Fibroblast of mammary gland (primary cell): ENCODE measurements around the gene KDM7A.
A peak's percentile ranks its signal among the peaks of the same experiment; 100 is the strongest.

Experiments
- DNase-seq: peaks from one replicate; pipeline ENCODE4 v3.0.0-alpha.2; 2010; ENCODE audit warnings: low read depth
- H3K4me3 ChIP-seq: 2 replicates; pipeline ENCODE4 v1.5.1; 2011; ENCODE audit warnings: low read depth, mild to moderate bottlenecking, low read length, moderate library complexity; ENCODE audit not compliant: control insufficient read depth
- TF ChIP-seq, protein P1 (sequence below): conservative IDR thresholded peaks from 2 replicates; pipeline ENCODE4 v1.5.1; 2011; ENCODE audit warnings: low read depth, low read length, inconsistent platforms; ENCODE audit not compliant: control insufficient read depth, insufficient read depth

The KDM7A gene

GRCh38 chr7:140218656-140219055 lies 41.9 kb upstream of the KDM7A start:
- TF ChIP-seq, protein P1, sequence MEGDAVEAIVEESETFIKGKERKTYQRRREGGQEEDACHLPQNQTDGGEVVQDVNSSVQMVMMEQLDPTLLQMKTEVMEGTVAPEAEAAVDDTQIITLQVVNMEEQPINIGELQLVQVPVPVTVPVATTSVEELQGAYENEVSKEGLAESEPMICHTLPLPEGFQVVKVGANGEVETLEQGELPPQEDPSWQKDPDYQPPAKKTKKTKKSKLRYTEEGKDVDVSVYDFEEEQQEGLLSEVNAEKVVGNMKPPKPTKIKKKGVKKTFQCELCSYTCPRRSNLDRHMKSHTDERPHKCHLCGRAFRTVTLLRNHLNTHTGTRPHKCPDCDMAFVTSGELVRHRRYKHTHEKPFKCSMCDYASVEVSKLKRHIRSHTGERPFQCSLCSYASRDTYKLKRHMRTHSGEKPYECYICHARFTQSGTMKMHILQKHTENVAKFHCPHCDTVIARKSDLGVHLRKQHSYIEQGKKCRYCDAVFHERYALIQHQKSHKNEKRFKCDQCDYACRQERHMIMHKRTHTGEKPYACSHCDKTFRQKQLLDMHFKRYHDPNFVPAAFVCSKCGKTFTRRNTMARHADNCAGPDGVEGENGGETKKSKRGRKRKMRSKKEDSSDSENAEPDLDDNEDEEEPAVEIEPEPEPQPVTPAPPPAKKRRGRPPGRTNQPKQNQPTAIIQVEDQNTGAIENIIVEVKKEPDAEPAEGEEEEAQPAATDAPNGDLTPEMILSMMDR, result no peak
- H3K4me3 ChIP-seq, result no peak overlapping the region
- no peak for DNase-seq

DNA sequence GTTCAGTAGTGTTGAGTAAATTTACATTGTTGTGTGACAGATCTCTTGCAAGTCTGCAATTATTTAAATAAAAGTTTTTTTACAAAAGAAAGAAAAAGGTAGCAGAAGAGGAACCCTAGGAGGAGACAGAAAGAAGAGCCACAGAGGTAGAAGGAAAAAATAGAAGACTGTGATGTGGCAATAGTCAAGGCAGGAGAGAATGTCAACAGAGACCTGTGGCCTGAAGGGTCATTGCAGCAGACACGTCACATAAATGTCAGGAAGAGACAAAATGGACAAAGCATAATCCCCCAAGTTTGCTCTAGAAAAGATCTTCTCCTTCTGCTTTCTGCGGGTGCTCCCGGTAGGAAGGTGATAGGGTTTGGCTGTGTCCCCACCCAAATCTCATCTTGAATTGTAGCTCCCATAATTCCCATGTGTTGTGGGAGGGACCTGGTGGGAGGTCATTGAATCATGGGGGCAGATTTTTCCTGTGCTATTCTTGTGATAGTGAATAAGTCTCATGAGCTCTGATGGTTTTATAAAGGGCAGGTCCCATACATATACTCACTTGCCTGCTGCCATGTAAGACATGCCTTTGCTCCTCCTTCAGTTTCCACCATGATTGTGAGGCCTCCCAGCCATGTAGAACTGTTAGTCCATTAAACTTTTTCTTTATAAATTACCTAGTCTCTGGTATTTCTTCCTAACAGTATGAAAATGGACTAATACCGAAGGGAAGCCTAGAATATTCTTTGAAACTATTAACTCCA lies 41.1 kb upstream of the KDM7A start:
- DNase-seq, result no peak
- no peak overlapping the region for H3K4me3 ChIP-seq
- TF ChIP-seq, protein P1, result no peak

- DNase-seq, result no peak
- no peak overlapping the region for H3K4me3 ChIP-seq
- TF ChIP-seq, protein P1, result no peak
Observed at GRCh38 chr7:140215281-140215680, 38.5 kb upstream of the KDM7A start.

GRCh38 chr7:140214075-140214684 lies 37.4 kb upstream of the KDM7A start:
- H3K4me3 ChIP-seq, result no peak overlapping the region
- DNase-seq, result peak; percentile 93
- TF ChIP-seq, protein P1, result no peak

- TF ChIP-seq, protein P1, result no peak
- no peak overlapping the region for H3K4me3 ChIP-seq
- DNase-seq, result peak; percentile 84
Observed at GRCh38 chr7:140213684-140214074, 36.9 kb upstream of the KDM7A start.

DNA sequence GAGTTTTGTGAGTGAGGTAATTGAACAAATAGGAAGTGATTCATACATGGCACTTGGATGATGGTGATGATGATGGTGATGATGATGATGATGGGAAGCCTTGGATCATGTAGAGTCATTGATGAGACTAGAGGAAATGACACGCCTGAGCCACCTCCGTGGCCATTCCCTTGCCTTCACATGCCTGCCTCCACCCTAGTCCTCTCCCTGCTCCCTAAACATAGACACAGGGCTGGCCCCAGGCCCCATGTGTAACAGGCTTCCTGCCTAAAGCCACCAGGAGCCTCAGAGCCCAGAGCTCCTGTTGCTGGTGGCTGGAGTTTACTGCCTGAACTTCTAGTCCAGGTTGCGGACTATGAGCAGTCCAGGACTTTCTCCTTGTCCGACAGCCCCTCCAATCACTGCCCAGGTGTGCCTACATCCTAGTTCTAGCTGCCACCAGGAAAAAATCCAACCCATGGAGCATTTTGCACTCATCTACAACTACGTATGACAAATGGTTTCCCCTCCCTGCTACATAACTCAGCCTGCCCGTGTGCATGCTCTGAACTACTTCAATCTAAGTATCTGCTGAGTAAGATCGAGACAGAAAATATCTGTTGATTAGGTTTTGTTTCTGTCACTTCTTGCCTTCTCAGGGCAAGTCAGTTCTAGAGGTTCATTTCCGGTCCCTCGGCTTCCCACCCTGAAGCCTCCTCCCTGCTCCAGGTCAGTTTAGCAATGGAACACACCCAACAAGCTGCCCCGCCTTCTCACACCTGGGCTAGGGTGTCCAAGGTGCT lies 35.5 kb upstream of the KDM7A start:
- peak; percentile 86 for DNase-seq
- TF ChIP-seq, protein P1, result no peak
- H3K4me3 ChIP-seq, result no peak overlapping the region
